Measurements from ENCODE around the gene MSI2. TPM values are rescaled to one million over a fixed set of nuclear protein-coding genes. Genes with fewer than 3 reads are reported as not detected.

Gene MSI2
- total RNA-seq, 4 donors from 2014 or later: 60.7 to 101 (median 70.9) TPM

DNA sequence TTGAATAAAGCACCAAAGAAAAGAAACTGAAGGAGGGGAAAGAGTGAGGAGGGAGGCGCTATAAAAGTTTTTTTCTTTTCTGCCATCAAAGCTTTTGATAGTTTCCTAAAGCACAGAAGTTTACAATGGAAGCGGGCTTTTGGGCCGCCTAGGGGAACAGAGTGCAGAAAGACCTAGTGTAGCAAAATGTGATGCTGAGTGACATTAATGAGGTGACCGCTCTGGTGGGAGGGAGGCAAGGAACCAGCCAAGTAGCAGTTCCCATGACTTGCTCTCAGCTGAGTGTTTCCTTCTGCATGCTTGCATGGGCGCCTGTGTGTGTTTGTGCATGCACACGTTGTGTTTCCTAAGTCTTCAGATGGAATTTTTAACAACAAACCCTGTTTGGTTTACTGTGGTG, 15.5 kb downstream of the MSI2 start:
- Histone ChIP-seq H3K4me1 (no peaks in the 10 kb centered on the region), H3K9me3 (no peaks in the 10 kb centered on the region), H3K27me3 (no peaks in the 10 kb centered on the region), H3K27ac (peak overlapping the region in 1 of 3 donors; percentile 27), H3K4me3 (replicated peaks in 1 of 3) (no peak overlapping the region), H3K36me3 (peaks cover 5 to 15% of the 10 kb centered on the region in 2 donors)
- TF ChIP-seq POLR2A (IDR thresholded peaks at IDR 0.05): no peak
- TF ChIP-seq, protein P1, sequence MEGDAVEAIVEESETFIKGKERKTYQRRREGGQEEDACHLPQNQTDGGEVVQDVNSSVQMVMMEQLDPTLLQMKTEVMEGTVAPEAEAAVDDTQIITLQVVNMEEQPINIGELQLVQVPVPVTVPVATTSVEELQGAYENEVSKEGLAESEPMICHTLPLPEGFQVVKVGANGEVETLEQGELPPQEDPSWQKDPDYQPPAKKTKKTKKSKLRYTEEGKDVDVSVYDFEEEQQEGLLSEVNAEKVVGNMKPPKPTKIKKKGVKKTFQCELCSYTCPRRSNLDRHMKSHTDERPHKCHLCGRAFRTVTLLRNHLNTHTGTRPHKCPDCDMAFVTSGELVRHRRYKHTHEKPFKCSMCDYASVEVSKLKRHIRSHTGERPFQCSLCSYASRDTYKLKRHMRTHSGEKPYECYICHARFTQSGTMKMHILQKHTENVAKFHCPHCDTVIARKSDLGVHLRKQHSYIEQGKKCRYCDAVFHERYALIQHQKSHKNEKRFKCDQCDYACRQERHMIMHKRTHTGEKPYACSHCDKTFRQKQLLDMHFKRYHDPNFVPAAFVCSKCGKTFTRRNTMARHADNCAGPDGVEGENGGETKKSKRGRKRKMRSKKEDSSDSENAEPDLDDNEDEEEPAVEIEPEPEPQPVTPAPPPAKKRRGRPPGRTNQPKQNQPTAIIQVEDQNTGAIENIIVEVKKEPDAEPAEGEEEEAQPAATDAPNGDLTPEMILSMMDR (IDR thresholded peaks at IDR 0.05): no peak
- intact Hi-C loops (cut with DNase I): no loop called here
- DNase-seq: peak; percentile 27 to 56
- WGBS, 2 donors: 77 to 84% methylated on average over 6 of the region's 6 CpGs

GRCh38 chr17:57273490-57273889, 17.2 kb downstream of the MSI2 start:
- no peak for DNase-seq
- Histone ChIP-seq H3K4me1 (no peaks in the 10 kb centered on the region), H3K27ac (no peak overlapping the region), H3K4me3 (replicated peaks in 1 of 3) (no peak overlapping the region), H3K36me3 (no peaks in the 10 kb centered on the region), H3K27me3 (no peaks in the 10 kb centered on the region), H3K9me3 (no peaks in the 10 kb centered on the region)
- intact Hi-C loops (cut with DNase I): no loop called here
- 86 to 98% methylated on average over 6 of the region's 6 CpGs for WGBS, 2 donors
- TF ChIP-seq, protein P1 (IDR thresholded peaks at IDR 0.05): no peak
- no peak for TF ChIP-seq POLR2A (IDR thresholded peaks at IDR 0.05)

GRCh38 chr17:57274162-57274561, 17.8 kb downstream of the MSI2 start:
- H3K9me3 ChIP-seq: no peaks in the 10 kb centered on the region
- no peaks in the 10 kb centered on the region for H3K36me3 ChIP-seq
- H3K27me3 ChIP-seq: no peaks in the 10 kb centered on the region
- H3K27ac ChIP-seq: no peak overlapping the region
- no peak for TF ChIP-seq POLR2A (IDR thresholded peaks at IDR 0.05)
- TF ChIP-seq, protein P1 (IDR thresholded peaks at IDR 0.05): no peak
- intact Hi-C loops (cut with DNase I): no loop called here
- H3K4me3 ChIP-seq (replicated peaks in 1 of 3): no peak overlapping the region
- H3K4me1 ChIP-seq: no peaks in the 10 kb centered on the region
- DNase-seq: no peak
- WGBS, 2 donors: 90 to 91% methylated on average over 3 of the region's 3 CpGs

DNA sequence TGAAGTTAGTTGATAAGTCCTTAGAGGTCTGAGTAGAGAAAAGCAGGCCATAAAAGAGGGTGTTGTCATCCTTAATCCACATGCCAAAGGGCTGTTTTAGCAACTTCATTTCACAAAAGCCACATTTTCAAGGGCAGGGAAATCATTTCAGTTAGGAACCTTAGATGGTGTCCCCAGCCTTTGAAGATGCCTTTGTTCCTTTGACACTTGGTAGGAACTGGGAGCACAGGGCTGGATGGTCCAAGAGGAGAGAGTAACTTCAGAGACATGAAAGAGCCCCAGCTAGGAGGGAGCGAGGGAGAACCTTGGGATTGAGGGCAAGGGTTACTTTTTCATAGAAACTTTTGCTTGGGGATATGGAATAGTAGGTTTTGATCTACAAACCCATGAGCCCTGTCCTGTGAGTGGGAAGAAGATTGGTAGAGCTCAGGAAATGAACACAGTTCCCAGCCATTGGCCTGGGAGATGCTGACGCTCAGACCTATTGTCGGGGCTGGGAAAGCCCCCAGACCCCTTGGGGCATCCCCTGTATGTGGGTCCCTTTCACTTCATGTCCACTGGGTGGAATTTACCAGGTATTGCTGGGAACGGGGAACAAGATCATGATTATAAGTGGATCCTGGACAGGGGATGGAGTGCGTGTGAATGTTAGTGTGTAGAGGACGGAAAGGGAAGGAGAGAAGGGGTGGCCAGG, 18.9 kb downstream of the MSI2 start:
- H3K36me3 ChIP-seq: no peaks in the 10 kb centered on the region
- TF ChIP-seq, protein P1 (IDR thresholded peaks at IDR 0.05): no peak
- no peak for TF ChIP-seq POLR2A (IDR thresholded peaks at IDR 0.05)

DNA sequence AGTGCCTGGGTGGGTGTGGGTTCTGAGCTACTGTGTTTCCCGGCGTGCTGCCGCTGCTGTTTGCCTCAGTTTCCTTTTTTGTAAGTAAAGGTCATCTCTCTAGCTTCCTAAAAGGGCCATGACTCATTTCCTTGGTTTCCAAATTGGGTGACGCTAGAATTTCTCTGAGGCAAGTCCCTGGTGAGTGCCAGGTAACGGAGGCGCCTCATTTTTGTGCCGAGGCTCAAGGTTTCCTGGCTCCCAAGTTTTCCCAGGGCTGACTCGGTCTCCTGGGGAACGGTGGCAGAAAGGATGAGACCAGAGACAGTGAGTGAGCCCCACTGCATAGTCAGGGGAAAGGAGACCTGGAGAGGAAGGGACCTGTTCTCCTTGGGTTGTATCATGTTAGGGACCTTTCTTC, 20.3 kb downstream of the MSI2 start:
- H3K36me3 ChIP-seq: no peaks in the 10 kb centered on the region
- no peak overlapping the region for H3K27ac ChIP-seq
- TF ChIP-seq POLR2A (IDR thresholded peaks at IDR 0.05): no peak
- TF ChIP-seq, protein P1 (IDR thresholded peaks at IDR 0.05): no peak
- DNase-seq: no peak
- no peaks in the 10 kb centered on the region for H3K27me3 ChIP-seq
- 90 to 91% methylated on average over 9 of the region's 9 CpGs for WGBS, 2 donors
- H3K4me3 ChIP-seq (replicated peaks in 1 of 3): no peak overlapping the region
- intact Hi-C loops (cut with DNase I): no loop called here
- no peaks in the 10 kb centered on the region for H3K4me1 ChIP-seq
- H3K9me3 ChIP-seq: no peaks in the 10 kb centered on the region

More for the DNA sequence above, 18.9 kb downstream of the MSI2 start:
- no peaks in the 10 kb centered on the region for H3K9me3 ChIP-seq
- no peak overlapping the region for H3K27ac ChIP-seq
- no peaks in the 10 kb centered on the region for H3K4me1 ChIP-seq
- no peaks in the 10 kb centered on the region for H3K27me3 ChIP-seq
- intact Hi-C loops (cut with DNase I): no loop called here
- no peak for DNase-seq
- WGBS, 2 donors: 87 to 95% methylated on average over 6 of the region's 6 CpGs
- H3K4me3 ChIP-seq (replicated peaks in 1 of 3): no peak overlapping the region

Data from thyroid gland (tissue), 4 donors.